Frontal cortex (tissue), 4 donors: ENCODE measurements around the gene SCAMP2. TPM values are rescaled to one million over a fixed set of nuclear protein-coding genes. Genes with fewer than 3 reads are reported as not detected.

Experiments used
- DNase-seq, 2 donors: peaks; one replicate each; pipeline ENCODE4 v3.0.0; 2012; ENCODE audit warnings: low spot score in 2 of 2
- FAIRE-seq: peaks from 2 replicates; lab custom pipeline; 2012; peaks lifted over from hg19 to GRCh38; lab: Jason Lieb, UNC
- total RNA-seq: library from RNA; depleted of rRNA; stranded (reverse); fragments of >200 nt; gene quantifications from one replicate; pipeline ENCODE4 v1.2.3, GENCODE V29; 2014
- donor health status: control.
- donor health status: control.
- donor health status: control.

The SCAMP2 gene
- total RNA-seq, 1 donor from 2014 or later = 4.5 TPM

DNA sequence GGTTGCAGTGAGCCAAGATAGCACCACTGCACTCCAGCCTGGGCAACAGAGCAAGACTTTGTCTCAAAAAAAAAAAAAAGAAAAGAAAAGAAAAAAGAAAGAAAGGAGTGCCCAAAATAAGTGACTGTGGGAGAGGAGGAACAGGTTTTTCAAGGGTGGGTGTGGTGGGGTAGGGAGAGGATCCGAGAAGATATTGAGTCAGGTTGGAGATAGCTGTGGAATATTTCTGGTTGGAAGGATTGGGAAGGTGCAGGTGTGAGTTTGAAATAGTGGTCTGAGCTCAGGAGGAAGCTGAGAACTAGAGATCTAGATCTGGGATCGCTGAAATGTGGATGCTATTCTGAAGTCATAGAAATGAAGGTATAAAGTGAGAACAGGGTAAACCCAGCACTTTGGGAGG lies 7.8 kb downstream of the SCAMP2 start:
- FAIRE-seq (no peak), DNase-seq (no peak)

DNA sequence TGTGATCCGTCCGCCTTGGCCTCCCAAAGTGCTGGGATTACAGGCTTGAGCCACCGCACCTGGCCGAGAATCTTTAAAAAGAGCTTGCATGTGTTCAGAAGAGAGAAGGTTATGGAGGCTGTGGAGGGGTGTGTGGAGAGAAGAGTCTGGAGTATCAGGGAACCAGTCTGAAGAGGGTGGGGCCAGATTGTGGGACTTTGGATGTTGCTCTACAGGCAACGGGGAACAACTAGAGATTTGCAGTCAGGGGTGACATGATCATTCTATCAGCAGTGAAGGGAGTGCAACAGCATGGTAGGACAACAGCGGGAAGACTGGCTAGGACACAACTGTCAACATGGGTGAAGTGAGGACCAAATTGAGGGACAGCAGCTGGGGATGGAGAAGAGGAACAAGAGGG lies 8.9 kb downstream of the SCAMP2 start:
- FAIRE-seq (no peak), DNase-seq (no peak)

DNA sequence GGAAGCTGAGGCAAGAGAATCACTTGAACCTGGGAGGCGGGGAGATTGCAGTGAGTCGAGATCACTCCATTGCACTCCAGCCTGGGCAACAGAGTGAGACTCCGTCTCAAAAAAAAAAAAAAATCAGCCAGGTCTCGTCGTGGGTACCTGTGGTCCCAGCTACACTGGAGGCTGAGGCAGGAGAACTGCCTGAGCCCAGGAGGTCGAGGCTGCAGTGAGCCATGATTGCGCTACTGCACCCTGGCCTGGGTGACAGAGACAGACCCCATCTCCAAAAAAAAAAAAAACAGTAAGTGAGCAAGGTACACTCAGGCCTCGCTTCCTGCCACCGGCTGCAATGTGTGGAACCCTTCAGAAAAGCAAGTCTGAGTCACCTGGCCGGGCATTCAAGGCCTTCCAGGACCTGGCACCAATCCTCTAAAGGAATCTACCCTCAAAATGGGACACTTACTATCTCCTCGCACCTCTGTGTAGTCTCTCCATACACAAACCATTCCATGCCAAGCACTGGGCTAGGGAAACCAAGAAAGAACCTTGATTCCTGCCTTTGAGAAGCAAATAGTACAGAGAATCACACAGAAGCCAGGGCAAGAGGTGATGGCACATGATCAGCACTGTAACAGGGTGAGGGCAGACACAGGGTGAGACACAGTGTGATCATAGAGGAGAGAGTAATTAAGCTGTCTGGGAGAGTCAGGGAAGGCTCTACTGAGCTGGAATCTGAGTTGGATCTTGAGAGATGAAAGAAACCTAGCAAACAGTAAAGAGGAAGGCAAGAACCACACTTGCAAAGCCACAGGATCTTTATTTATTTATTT lies 9.7 kb downstream of the SCAMP2 start:
- FAIRE-seq (no peak), DNase-seq (no peak)

DNA sequence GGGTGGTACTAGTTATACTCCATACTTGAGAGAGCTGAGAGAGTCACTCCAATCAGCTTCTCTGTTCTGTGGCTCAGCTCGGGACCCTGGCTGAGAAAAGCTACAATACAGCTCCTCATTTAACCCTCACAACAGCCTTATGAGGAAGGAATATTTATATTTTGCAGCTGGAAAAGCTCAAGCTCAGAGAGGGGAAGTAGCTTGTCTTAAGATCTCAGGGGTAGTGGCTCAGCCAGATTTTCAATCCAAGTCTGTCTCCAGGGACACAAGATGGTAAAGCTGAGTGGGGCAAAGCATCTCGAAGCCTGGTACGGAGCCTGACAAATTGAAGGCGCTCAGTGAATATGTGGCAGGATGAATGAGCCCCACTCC lies 14.8 kb downstream of the SCAMP2 start:
- FAIRE-seq = no peak

DNA sequence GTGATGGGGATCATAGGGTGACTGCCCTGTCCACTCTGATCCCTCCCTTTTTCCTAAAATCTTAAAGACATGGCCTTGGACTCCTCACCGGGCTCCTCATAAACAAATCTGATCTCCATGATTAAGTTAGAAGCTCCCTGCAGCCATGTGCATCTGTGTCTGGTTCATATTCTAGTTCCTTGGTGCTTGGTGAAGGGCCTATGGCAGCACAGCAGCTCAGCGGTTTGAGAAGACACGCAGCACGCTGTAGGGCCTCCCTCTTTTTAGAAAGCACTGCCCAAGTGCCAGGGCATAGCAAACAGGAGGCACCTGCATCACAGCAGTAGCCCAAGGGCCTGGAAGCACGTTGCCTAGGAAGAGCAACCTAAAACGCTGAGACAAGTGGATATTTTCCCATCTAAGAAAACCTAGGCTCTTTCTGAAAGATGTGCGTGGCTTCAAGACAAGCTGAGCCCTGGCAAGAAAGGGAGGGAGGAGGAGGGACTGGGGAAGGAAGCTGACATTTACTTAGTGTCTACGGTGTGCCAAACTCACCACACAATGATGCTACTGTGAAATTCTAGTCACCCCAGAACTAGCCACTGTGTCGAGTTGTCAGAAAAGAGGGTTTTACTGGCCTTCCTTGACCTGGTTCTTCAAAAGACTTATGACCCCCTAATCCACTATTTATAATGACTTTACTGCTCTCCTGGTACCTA lies 15.3 kb downstream of the SCAMP2 start:
- FAIRE-seq = no peak
- DNase-seq = no peak

More for the DNA sequence above, 14.8 kb downstream of the SCAMP2 start:
- DNase-seq = no peak

DNA sequence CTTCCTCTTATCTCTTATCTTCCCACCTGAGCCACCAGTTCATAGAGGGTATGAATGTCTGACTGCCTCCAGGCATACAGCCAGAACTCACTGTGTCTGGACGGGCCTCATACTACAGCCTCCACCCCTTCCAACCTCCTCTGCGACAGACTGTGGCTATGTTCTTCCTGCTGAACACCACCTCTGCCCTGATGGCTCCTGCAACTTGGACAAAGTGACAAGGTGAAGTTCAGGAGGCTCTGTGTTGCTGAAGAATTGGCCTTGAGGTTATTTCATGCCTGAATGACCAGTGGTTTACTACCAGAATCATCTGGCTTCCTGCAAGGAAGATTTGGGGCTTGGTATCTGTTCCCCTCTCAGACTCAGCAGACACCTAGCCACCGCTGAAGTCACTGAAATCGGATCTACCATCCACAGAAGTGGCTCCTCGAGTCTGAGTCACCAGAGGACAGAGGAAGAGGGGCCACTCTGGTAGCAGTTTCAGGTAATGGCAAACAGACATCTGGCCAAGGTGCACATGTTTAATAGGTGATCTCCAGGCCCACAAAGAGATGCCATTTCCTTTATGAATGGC lies 16.0 kb downstream of the SCAMP2 start:
- no peak for DNase-seq
- no peak for FAIRE-seq

DNA sequence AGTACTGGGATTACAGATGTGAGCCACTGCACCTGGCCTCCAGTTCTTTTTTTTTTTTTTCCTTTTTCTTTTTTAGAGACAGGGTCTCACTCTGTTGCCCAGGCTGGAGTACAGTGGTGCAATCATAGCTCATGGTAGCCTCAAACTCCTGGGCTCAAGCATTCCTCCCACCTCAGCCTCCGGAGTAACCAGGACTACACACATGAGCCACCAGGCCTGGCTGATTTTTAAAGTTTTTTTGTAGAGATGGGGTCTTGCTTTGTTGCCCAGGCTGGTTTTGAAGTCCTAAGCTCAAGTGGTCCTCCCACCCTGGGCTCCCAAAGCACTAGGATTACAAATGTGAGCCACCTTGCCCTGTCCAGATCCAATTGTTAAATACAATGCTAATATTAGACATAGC lies 16.6 kb downstream of the SCAMP2 start:
- FAIRE-seq (no peak), DNase-seq (no peak)

DNA sequence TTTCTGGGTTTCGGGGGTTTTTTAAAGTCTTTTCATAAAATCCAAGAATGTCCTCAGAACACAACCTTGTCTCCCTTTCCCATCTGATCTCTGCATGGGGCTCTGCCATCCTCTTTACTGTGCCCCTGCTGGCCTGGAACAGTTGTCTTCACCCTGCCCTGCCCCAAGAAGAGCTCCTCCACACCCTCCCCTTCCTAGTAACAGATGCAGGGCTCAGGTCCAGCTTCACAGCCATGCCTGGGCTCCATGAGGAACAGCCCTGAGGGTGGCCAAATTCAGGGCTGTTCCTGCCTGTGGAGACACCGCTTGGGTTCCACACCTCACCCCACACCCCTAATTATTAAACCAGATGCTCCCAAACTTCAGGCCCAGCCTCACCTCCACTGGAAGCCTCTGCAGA lies 17.3 kb downstream of the SCAMP2 start:
- no peak for FAIRE-seq
- DNase-seq = no peak

DNA sequence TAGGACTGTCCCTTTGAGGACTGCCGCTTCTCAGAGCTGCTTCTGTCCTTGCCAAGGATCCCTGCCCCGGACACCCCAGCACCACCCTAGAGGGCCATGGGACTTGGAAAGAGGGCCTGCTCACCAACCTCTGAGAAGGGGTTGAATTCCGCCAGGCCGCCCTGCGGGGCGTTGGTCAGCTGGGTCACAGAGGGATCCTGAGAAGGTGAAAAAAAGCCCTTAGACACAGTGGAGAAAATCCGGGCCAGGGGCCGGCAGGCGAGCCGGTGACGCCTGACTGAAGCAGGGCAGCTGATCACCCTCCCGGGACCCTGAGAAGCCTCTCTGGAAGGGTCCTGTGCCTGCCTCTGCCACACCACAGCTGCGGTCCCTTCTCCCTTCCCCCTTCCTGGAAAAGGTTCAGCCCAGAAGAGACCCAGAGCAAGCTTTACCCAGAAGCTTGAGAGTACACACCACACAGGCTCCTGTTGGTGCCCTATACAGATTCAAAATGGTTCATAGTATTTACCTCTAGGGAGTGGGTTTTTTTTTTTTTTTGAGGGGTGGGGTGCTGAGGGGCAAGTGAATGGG lies 18.6 kb downstream of the SCAMP2 start:
- FAIRE-seq (no peak), DNase-seq (no peak)

DNA sequence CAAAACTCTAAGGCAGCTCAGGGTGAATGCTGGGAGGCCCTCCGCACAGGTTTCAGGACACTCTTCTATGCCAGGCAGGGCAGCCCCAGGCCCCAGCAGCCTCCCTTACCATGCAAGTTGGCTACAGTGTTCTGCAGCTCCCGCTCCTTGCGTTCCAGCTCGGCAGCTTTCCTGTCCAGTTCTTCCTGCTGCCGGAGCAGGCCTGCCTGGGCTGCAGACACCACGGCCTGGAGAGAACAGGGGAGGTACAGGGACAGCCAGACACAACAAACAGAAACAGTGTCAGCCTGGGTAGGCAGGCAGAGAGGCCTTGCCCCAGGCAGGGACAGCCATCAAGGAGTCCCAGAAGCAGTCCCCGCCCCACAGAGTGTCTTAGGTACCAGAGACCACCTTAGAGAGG lies 21.2 kb downstream of the SCAMP2 start:
- FAIRE-seq (no peak), DNase-seq (no peak)

DNA sequence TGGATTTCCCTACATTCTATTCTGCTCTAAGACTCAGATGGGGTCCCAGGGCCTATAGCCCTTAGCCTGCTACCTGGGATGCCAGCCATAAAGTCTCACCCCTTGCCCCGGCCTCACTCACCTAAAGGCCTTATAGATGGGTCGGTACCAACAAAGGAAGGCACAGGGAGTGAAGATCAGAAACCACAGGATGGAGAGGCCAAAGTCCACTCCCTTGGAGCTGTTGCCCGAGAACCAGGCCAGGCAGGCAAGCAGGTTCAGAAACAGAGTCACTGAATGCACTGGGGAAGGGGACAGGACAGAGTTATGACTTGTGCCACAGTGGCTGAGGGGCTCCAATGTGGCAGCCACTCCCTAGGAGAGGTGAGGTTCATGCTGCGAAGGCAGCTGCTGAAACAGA lies 22.8 kb downstream of the SCAMP2 start:
- DNase-seq (no peak), FAIRE-seq (no peak)

DNA sequence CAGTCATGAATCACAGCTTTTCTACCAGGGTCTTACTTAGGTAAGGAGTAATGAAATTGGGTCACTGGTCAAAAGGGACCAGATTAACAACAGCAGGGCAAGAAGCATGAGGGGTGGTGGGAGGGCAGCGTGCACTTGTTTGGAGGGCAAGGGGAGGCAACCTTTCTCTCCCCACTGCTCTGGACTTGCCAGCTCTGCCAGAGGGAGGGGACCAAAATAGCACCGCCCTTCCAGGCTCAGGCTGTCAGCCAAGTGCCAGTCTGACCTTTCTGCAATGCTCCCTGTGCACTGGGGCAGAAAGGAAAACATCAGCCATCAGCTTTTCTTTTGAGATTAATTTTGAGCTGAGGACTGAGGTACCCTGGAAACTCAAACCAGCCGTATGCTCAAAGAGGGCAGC lies 25.7 kb downstream of the SCAMP2 start:
- DNase-seq = no peak
- no peak for FAIRE-seq

DNA sequence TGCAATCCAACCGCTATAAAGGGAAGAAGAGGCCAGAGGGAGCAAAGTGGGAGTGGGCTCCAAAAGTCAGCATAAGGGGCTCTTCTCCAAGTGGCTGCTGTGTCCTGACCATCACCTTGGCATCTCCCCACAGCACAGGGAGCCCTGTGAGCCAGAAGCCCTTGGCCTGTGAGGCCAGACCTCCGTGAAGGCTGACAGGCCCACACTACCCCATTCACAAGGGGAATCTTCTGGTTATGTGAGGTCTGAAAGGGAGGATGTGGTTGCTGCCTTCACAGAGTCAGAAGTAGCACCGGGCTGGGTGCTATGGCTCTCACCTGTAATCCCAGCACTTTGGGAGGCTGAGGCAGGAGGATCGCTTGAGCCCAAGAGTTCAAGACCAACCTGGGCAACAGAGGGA lies 27.6 kb downstream of the SCAMP2 start:
- DNase-seq (no peak), FAIRE-seq (no peak)

DNA sequence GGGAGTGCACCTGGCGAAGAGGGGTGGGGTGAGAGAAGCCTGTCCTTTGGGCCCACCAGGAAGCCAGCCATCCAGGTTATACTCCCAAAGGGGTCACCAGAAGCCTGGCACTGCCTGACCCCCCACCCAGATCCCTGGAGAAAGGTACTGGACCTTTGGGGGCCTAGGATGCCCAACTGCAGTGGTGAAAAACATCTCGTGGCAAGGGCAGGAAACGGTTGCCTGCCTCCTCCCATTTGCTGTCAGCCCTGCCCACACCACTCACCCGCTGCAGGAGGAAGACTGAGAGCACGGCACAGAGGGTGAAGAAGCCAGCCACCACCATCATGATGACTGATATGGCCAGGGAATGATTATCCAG lies 28.0 kb downstream of the SCAMP2 start:
- DNase-seq (no peak), FAIRE-seq (no peak)

DNA sequence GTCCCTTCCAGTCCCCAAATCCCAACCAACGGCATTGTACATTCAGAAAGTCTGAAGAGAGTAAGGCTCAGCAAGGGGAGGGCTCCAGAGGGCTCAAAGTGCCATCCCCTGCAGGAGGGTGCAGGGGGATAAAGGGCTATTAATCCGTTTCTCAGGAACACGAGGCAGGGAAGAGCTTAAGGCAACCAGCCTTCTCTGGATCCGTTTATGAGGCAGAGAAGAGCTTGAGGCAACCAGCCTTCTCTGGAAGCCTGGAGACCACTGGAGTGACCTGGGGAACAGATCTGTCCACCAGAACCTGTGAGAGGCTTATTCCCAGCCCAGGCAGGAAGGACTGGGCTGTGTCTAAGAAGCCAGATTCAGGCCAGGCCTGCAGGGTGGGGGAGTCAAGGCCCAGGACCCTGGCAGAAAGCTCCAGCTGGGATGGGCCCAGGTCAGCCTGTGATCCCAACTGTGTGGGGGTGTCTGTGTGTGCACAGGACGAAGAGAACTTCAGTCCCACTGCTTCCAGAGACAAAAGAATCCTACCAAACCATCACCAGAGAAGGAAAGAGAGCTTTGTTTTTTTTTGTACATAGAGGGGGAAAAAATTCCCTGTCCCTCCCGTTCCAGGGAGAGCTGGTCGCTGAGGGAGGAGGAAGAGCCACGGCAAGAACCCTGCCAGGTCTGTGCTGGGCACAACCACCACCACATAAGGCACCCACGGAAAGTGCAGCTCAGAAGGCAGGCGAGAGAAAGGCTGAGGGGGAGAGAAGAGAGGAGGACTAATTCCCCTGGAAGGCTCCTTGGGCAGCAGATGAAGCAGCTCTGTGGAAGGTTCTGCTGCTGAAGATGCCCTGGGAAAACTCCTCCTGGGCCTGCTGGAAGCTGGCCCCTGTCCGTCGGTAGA lies 28.6 kb downstream of the SCAMP2 start:
- no peak for FAIRE-seq
- DNase-seq = no peak

DNA sequence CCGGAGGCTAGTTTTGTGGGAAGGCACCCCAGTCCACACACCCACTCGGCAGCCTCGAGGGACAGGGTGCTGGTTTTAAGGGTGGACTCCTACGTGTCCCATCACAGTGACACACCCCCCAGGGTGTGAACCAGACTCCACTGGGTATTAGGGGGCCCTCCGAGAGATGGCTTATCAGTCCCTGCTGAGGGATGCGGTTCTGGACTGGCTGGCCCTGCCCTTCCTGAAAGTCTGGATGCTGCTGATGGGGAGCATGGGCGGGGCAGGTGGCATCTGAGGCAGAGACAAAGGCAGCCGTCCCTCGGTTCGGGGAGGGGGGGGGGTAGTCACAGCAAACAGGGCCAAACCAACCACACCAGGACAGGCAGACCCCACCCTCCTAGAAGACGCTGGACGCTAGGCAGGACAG lies 29.3 kb downstream of the SCAMP2 start:
- DNase-seq = peak in 1 of 2 donors; percentile 23
- FAIRE-seq = no peak

DNA sequence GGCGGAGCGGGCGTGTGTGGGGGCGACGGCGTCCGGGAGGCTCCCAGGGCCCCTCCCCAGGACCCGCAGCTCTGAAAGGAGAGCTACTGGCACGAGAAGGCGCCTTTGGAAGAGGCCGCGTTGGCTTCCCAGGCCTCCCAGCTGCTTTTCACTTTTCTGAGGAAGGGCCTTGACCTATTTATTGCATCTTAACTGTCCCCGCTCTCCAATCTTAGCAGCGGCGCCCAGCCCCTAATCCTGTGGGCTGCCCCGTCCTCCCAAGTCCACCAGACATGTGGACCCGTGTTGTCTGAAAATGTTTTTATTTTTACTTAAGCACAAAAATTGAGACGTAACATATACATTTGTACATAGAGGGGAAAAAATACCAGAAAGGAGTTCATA lies 29.7 kb downstream of the SCAMP2 start:
- DNase-seq (no peak), FAIRE-seq (no peak)

DNA sequence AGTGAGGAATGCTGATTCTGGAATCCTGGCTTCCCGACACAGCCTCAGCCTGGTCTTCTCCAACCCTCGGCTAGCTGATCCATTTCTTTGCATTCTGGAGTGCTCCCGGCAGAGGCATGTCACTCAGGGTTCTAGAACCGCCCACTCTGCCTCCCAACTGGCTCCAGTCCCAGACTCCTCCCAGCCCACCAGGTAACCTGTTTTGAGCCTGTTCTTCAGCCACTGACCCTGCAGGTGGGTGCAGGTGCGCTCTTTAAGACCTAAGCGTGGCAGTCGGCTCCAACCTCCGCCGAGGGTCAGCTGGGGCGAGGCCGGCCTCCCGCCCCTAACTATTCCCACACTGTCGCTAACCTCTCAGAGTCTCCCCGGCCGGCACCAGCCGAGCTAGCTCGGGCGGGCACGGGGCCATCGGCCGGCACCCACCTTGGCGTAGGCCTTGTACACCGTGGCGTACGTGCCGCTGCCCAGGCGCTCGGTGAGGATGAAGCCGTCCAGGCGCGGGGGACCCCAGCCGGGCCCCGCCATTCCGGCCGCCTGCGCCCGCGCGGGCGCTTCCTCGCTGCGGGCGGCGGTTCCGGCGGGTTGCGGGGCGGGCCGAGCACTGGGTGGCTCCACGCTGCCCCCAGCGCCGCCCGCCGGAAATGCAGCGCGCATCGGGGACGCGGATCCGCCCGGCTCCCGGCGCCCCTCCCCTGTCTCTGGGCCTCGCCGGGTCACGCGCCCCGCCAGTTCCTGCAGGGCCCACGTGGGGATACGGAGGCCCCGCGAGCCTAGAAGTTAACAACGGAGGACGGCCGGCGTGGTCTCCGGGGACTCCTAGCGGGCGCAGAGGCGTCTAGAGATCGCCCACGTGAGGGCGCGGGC lies 30.4 kb downstream of the SCAMP2 start, which contains the start of gene ULK3:
Gene ULK3 (minus strand): TSS at position 576 of the 864 bp plus-strand sequence. CDS start 51 bp downstream, at position 525.
- FAIRE-seq (no peak), DNase-seq (peak; percentile 99)

DNA sequence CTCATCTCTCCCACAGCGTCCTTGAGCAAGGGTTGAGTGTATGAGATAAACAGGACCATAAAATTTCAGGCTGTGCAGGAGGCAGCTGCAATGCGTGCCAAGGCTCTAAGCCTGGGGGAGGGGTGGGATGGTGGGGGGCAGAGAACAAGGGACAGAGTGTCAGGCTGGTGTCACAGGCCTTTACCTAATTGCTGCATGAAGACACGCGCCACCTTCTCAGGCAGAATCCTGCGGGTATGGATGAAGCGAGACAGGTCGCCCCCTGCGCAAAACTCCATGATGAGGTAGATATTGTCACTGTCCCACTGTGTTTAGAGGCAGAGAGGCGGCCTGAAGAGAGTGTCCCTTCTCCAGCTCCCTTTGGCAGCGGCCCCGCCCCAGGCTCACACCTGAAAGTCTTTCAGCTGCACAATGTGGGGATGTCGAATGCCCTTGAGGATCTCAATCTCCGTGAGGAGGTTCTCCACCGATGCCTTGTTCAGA lies 31.2 kb downstream of the SCAMP2 start:
- FAIRE-seq (no peak), DNase-seq (peak in 1 of 2 donors; percentile 36)
